HG03025 (cell line): ENCODE measurements around the gene ASIC3.

Experiments
- ATAC-seq: cut with Tn5 transposase; IDR thresholded peaks from one replicate; pipeline ENCODE4 v1.9.1; 2021; ENCODE audit warnings: mild to moderate bottlenecking, moderate library complexity; ENCODE audit not compliant: unreplicated experiment, low FRiP score

ASIC3 gene

DNA sequence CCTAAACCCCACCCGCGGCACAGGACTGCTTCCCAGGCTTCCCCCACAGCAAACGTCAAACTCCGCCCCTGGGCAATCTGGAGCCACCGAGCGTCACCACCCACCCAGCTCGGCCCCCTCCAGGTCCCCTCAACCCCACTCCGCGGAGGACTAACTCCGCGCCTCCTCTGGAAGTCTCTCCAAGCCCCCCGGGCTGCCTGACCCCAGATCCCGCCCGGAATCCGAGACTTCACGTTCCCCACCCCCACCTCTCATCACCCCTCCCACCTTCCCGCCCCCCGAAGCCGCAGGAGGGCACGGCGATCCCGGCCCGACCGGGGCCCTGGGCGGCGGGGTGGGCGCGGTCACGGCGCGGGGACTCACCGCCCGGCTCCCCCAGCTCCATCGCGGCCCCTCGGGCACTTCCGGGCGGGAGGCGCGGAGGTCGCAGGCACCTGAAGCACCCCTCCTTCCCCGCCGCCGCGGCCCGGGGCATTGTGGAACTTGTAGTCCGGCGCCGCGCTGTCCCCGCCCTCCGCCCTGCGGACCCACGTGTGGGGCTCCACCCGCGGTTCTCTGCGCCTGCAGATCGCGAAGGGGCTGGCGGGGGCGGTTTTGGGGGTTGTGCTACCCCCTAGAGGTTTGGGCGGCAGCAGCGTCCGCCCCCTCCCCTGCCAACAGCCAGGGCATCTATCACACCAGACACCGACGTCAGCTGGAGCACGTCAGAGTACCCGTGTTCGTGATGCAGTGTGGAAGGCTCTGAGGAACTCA lies 34.9 kb downstream of the ASIC3 start, which contains the start of gene TMUB1:
TMUB1 (minus strand) TSS at position 423 of the 753 bp plus-strand sequence. CDS start 930 bp downstream, outside the sequence.
- peak; percentile 45 for ATAC-seq

DNA sequence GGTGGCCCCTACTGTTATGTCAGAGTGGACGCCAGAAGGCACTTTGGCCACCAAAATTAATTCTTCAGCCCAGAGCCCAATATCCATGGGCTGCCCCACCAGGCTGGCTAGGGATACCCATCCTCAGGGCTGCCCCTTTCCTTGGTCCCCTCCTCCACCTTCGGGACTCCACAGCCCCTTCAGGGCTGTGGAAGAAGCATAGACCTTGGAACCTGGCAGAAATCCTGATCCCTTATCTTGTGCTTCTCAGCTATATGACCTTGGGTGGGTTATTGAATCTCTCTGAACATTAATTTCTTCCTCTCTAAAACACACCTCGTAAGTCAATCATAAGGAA lies 35.5 kb downstream of the ASIC3 start:
- ATAC-seq, result no peak

DNA sequence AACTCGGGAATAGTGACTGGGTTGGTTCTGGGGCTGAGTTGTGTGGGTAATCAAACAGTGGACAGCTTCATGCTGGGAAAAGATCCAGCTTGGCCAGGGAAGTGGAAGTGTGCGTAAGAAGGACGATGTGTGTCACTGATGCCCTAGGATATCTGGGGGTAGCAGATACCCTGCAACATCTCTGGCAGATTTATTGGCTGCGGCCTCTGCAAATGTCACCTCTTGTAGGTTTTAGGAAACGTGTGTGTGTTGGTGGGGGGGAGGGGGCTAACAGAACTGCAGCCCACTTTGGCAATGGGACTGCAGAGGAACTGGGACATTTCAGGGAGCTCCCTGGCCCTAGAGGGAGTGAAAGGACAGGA lies 37.0 kb downstream of the ASIC3 start:
- no peak for ATAC-seq

DNA sequence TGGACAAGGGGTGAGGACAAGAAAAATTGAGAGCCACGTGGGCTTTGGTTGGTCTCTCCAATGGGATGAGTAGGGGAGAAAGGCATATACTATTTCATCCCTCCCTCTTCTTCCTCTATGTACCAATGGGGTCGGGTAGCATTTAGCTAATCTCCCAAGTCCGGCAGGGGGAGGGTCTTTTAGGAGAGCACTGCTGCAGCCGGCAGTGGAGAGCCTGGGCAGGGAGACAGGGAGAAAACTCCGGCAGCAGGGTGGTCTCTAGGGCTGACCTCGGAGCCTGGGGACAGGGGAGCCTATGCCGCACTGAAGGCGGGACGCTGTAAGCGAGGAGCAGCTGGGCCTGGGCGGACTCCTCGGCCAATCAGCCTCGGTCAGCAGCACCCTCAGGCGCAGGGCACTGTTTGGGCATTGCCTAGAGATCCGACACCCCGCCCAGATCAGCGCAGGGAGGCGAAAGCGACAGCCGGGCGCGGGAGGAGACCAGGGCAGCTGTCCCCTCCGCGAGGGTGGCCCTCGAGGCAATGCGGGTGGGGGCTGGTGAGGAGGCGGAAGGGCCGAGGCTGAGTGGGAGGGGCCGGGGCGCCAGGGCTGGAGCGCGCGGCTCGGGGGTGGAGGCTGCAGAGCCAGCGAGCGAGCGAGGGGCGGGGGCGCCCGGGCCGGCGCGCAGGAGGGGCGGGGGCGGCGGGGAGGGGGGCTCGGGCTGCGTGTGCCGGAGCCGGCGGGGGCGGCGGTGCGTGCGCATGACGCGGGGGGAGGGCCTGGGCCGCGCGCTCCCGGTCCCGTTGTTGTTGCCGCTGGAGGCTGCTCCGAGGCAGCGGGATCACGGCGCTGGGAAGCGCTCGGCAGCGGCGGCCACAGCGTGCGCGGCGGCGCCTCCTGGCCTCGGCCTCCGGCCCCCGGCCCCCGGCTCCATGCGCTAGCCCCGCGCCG lies 37.6 kb downstream of the ASIC3 start, which contains the start of gene AGAP3:
AGAP3 (plus strand) TSS at position 785 of the 930 bp plus-strand sequence. CDS start 267 bp downstream, outside the sequence.
- peak; percentile 28 for ATAC-seq

DNA sequence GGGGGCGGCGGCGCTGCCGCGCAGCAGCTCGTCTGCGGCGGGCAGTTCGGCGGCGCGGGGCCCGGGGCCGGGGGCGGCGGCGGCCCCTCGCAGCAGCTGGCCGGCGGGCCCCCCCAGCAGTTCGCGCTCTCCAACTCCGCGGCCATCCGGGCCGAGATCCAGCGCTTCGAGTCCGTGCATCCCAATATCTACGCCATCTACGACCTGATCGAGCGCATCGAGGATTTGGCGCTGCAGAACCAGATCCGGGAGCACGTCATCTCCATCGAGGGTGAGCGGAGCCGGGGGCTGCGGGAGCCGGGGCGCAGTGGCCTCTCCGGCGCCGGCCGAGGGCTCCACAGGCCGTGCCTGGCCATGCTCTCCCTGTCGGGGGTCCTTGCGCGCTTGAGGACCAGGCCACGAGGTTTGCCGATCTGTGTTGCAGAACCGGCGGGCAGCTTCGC lies 38.5 kb downstream of the ASIC3 start:
- no peak for ATAC-seq

DNA sequence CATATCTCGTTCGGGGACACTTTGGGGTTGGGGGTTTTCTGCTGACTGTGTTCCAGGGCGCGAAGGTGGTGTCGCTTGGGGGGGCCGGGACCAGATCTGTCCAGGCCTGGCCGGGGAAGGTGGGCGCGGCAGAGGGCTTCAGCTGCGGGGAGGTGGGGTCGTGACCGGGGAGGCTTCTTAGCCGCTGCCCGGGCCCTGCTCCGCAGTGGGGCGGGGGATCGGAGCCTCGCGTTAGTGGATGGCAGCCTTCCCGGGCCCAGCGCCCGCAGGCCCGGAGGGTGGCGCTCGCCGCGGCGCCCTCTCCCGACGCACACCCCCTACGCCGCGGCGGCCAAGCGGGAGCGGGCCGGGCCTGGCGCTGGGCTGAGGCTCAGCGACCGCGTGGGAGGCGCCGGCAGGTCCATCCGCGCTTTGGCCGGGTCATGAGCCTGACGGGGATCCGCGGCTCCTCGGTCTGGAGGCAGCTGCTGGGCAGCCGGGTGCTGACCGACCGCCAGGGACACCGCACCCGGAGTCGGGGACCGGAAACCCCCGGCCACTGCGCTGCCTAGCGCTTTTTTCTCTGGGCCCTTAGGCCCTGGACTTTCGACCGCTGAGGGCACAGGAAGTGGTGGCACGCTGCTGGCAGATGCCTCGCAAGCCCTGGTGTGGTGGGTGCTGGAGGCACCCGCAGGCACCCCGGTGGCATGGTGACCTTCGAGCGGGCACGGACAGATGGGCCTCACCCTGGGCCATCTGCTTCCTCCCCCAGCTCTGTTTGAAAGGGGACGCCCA lies 39.1 kb downstream of the ASIC3 start:
- ATAC-seq, result no peak

DNA sequence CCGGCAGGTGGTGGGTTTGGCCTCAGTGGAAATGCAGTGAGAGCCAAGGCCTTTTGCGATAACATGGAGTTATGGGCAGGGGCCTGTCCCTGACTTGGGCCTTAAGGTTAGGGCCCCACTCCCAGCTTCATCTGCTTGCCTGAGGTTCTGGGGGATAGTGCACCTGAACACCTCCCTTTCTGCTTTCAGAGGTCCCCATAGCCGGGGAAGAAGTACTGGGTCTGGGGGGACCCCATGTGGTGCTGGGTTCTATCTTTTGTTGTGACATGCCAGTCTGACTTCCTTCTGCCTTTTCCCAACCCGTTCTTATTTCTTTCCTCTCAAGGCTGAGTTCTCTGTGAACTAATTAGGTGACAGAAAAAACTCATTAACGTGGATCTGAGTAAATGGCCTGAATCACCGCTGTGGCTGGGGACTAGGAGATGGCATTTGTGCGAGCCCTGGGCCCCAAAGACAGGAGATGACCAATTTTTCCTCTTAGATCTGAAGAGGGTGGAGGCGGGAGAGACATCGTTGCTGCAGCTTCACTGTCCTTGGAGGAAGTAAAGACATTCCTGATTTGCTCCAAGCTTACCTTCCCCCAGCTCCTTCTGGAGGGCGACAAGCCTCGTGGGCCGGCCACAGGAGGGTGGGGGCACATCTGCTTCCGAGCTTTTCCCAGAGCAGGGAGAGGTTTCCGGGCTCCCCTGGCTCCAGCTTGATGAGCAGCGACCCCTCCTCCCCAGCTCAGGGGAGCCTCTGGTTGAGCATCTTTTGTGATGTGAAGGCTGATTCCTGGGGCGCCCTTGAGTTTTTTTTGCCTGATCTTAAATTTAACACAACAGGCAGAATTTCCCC lies 39.9 kb downstream of the ASIC3 start:
- ATAC-seq, result no peak

DNA sequence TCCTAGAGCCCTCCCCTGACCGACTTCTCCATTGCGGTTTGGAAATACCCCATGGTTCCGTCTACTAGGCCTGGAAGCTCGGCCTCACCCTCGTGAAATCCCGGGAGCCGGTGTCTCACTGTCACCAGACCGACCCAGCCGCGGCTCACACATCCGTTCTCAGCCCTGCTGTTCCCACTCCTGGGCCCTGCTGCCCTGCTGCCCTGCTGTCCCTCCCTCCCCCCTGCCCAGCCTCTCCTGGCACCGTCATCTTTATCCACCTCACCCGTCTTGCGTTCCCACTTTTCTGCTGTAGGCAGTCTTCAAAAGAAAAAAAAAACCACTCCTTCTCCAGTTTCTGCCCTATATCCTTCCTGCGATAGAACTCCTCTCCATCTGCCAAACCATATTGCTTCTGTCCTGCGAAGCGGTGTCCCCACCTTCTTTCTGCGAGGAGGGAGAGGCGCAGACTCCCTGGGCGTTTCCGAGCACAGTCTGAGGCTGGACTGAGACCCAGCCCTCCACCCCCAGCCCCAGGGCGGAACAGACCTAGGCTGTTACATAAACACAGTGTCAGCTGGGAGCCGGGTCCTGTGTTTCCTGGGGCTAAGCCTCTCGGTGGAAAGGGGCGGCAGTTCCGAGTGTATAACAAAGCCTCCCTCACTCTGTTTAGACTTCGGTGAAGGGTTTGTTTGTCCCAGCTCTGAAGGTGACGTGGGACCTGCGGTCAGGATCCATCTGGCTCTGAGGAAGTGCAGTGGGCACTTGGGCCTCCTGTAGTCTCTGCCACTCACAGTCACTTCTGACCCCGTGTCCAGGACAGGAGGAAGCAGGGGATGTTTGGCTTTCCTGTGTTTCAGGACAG lies 40.7 kb downstream of the ASIC3 start:
- no peak for ATAC-seq

DNA sequence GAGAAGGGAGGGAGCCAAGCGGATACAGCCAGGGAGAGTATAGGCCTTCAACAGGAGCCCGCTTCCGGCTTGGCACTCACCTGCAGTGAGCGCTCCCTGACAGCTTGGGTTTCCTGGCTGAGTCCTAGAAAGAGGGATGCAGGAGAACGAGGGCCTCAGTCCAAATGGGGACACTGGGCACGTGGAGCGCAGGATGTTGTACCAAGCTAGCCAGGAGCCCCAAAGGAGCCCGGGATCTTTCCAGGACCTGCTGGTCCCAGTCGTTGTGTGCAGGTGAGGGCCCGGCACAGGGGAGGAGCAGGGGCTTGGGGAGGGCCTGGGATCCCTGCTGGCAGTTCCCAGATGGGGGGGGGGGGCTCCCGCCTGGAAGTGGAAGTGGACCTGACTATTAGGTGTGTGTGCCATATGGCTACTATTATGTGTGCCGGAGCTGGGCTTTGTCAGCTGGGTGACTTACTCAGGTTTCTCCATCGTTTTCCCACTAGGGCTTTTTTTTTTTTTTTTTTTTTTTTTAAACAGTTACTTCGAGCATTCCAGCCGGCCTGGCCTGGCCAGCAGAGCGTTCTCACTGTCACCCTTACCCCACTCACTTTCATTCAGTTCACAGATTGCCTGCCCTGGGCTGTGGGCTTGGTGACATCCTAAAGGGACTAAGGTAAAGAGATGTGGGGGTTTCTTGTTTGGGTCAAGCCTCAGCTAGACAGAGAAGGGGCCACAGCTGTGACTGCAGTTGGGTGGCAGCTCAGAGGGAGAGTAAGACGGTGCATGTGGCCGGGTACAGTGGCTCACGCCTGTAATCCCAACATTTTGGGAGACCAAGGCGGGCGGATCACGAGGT lies 41.8 kb downstream of the ASIC3 start:
- no peak for ATAC-seq

DNA sequence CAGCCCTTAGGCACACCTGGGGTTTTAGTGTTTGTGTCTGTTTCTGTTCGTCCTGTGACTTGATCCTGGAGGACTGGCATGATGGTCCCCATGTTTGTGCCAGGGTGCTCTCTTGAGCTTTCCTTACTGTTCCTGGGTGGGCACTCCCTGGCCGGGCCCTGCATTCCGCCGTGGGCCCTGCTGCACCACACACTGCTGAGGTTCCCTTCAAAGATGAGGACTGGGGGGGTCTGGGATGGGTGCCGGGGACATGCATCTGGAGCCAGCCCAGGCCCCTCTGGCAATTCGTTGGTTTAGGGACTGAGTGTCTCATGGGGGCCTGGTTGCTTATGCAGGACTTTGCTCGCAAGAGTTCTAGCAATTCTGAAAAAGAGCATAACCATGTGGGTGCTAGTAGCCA lies 42.7 kb downstream of the ASIC3 start:
- no peak for ATAC-seq

DNA sequence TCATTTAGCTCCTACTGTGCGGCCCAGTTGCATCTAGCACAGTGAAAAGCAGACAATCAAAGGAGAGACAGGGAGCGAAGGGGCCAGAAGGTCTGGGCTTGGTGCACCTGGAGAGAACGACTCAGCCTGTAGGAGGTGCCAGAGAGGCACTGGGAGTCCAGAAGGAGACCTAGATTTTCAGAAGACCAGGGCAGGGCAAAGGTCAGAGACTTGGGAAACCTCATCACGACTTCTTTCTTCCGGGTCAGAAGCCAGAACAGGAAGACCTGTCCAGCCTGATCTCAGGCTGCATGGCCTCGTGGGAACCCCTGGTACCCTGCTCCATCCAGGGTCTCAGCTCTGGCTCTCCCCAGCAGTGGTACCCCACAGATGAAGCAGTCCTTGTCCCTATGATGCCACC lies 43.1 kb downstream of the ASIC3 start:
- no peak for ATAC-seq

DNA sequence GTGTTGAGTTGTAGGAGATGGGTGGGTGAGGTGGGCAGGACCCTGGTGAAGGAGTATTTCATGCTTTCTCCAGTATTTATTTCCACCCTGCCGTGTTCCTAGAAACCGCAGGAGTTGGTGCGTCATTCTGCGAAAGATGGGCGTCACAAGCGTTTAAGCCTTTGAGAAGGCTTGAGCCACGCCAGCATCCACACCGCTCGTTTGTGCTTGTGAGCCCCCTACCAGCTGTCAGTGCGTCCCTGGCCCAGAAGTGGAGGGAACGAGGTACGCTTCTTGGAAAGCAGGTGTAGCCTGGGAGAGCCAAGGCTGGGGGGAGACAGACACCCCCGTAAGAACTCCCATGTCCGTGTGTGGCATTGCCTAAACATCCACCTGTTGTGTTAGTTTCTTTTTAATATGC lies 43.7 kb downstream of the ASIC3 start:
- ATAC-seq, result no peak

DNA sequence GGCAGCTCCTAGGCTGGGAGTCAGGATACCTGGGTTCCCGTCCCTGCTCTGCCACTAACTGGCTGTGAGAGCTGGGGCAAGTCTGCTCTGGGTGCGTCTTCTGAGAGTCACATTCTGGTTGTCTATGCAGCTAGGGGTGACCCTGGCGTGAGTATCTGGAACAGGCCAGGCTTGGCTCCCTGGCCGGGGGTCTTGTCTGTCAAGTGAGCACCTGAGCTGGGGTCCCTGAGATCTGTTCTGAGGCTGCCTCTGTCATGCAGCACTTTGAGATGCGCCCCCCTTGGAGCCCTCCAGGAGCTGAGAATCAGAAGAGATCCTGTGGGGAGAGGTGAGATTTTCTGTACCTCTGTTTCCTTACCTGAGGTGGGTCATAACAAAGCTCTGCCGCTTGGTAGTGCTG lies 45.4 kb downstream of the ASIC3 start:
- no peak for ATAC-seq

DNA sequence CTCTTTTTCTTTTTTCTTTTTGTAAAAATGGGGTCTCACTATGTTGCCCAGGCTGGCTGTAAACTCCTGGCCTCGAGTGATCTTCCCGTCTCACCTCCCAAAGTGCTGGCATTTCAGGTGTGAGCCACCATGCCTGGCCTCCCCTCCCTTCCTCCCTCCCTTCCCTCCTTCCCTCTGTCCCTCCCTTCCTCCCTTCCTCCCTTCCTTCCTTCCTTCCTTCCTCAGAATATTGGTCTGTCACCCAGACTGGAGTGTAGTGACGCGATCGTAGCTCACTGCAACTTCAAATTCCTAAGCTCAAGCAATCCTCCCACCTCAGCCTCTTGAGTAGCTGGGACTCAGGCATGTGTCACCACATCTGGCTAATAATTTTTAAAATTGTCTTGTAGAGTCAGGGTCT lies 46.3 kb downstream of the ASIC3 start:
- ATAC-seq, result no peak

DNA sequence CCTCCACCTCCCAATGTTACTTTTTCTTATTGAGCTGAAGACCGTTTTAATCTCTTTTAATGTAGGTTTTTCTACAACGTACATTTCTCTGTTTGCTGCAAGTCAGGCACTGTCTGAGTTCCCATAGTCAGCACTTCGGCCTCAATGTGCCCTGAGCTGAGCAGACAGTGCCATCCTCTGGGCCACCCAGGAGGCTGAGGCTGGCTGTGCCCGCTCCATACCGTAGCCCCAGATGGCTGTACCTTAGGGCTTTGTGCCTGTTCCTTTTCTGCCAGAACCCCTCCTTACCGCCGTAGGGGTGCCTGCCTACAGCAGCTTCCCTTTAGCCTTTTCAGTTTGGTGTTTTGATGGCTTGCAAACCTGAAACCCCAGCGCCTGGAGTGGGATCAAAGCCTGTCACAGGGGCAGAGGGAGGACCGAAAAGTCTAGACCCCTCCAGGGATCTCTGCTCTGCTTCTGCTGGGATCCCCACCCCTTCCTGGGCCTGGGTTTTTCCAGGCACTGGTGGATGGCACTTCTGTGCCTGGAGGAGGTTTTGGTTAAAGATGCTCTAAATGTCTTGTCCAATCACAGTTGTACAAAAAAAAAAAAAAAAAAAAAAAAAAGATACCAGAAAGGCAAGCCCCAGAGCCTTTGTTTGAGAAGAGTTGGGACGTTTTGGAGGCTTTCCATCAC lies 46.9 kb downstream of the ASIC3 start:
- ATAC-seq, result no peak

DNA sequence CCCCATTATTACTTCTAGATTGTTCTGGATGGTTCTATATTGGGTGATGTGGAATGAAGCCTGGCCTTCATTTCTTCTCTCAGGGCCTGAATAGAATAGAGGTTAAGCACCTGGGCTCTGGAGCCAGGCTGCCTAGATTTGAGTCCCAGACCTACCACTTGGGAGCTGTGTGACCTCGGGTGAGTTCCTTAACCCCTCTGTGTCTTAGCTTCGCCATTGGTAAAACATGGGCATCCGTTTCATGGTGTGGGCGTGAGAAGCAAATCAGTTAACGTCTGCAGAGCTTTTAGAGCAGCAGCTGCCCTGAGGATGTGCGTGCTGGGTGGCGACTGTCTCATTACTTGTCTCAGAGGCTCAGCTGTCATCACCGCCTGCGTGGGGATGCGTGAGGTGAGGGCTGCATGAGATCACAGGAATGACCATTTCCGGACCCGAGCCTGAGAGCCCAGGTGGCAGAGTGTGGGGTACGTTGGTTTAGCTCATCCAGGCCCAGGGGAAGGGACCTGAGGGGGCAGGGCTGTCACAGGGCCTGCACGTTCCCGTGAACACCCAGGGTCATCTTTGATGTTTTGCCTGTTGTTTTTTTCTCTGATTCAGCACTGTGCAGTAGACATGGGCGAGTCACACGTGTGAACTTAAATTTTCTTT lies 47.6 kb downstream of the ASIC3 start:
- no peak for ATAC-seq
